Activated T-cell treated with anti-CD3 and anti-CD28 coated beads for 4 hours (primary cell): ENCODE results near the gene GLCCI1.

Source experiments
- DNase-seq: peaks from one replicate; pipeline ENCODE4 v3.0.0-alpha.2; 2020

The GLCCI1 gene

DNA sequence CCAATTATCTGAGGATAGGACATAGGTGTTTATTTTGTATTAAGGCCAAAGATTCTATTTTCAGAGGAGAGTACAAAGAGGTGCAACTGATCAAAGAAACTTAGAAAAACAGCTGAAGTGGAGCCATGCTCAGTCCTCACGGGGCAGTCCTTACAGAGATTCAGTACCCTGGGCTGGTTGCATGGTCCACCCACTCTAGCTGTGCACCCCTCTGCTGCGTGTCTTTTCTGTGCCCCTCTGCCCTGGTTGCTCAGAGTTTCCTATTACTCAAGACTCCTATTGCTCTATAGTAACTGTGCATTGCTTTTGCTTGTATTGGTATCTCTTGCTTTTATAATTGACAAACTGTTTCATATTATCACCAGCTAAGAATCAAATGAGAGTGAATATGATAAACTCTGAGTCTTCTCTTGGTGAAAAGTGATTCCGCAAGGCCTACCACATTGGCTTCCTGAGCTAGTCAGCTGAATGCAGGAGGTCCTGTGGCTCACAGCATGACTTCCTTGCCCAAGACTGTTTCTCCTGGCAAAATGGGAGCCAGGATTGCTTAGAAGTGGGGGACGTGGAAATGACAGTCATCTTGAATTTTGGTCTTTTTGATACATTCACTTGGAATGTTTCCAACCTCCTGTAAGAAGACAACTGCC is 137.0 kb downstream of the GLCCI1 start:
- no peak for DNase-seq

DNA sequence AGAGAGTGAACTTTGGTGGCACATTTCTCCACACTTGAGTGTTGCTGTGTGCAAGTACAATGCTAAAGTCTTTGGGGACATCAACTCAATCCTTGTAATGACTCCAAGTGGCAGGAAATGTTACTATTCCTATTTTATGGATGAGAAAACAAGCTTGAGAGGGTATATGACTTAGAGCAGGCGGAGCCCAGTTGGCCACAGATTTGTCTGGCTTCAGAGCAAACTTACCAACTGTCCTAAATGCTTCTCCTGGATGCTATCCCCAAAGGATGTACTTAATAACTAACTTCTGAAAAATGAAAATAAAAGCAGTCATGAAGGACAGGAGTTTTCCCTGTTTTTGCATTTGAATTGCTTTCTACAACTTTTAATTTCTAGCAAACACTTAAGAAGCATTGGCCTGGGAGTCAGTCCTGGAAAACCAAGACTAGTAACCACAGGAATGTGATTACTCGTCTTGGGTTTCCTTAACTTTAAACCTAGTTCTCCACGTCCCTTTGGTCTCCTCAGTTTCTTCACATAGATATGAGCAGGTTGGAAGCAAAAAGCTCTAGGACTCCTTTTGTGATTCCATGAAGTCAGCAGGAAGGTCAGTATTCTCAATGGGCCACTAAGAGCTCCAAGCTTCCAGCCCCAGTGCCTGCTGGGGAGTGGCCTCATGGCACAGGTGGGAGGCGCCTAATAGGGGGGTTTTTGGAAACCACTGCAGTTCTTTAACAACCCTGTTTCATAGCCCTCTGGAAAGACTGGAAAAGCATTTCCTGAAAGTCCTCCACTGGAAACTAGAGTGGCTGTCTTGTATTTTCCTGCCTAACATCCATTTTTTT is 140.8 kb downstream of the GLCCI1 start:
- DNase-seq = no peak

- DNase-seq = no peak
These were observed 142.8 kb downstream of the GLCCI1 start for GRCh38 chr7:8111282-8111960.

DNA sequence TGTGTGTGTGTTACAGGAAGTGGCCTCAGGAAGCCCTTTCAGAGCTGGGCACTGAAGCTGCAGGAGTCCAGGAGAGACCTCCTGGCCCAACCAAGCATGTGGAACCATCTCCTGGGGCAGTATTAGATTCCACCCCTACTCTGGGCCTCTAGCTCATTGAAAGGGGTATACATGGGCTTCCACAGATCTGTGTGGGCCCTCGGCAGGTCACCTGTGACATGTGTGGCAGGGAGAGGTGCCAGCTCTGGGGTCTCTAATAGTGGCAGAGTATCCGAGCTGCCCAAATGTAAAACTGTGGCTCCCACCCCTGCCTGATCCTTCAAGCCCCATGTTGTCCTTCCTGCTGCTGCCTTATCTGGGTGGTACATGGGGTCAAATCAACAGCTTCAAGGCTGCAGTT is 144.1 kb downstream of the GLCCI1 start:
- no peak for DNase-seq

- DNase-seq = no peak
These were observed 144.6 kb downstream of the GLCCI1 start for GRCh38 chr7:8113184-8113583.

DNA sequence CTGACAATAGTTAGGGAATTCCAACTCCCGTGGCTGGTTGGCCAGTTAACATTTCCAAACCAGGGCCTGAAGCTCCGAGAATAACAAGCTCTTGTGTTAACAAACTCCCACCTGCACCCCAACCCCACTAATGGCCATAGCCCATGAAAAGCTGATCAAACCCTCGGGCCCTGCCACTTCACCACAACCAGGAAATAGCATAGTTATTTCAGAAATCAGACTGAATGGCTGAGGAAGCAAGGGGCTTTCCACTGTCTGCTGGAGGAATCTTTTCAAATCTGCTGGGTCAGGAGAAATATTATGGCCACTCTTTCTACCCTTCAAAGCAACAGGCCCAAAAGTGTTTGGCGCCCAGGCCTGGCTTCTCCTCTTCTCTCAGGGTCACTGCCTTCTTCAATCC is 145.6 kb downstream of the GLCCI1 start:
- no peak for DNase-seq

GRCh38 chr7:8115547-8116402 is 147.2 kb downstream of the GLCCI1 start:
- no peak for DNase-seq

GRCh38 chr7:8117195-8117594 is 148.6 kb downstream of the GLCCI1 start:
- no peak for DNase-seq

GRCh38 chr7:8119262-8119661 is 150.7 kb downstream of the GLCCI1 start:
- no peak for DNase-seq

DNA sequence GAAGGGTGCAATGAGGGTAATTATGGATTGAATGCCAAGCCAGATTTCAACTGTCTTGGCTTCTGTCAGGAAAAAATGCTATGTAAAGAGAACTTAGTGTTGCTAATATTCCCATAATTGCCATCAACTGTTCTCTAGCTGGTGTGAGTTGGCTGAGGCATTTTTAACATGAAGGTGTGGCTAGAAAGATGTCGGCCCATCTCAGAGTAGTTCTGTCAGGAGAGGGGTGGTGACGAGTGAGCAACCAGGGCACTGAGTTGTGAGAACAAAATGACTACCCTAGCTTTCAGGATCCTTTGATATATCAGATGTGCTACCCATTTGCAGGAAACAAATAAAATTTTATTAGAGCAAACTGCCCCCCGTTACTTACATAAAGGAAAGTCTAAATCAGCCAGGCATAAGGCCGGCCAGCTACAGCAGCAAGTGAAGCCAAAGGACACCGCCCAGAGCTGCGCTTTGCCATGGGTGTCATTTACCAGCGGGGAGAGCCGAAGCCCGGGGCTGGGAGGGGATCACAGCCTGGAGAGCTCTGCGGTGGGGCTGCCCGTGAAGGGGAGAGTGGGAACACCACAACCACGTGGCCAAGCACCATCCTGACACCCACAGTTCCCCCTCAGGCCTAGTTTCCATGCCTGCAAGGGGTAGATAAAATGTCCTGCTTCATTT is 151.9 kb downstream of the GLCCI1 start:
- no peak for DNase-seq

DNA sequence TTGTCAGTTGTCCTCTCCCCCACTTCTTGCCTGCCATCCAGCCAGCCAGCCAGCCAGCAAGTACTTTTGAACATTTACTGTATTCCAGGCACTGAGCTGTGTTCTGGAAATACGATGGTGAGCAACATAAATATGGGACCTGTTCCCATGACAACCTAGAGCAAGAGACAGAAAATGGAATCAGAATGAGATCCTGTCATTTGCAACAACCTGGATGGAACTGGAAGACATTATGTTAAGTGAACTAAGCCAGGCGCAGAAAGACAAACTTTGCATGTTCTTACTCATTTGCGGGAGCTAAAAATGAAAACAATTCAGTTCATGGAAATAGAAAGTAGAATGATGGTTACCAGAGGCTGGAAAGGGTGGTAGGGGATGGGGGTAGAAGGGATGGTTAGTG is 152.6 kb downstream of the GLCCI1 start:
- DNase-seq = no peak

- peak; percentile 54 for DNase-seq
These were observed 157.3 kb downstream of the GLCCI1 start for GRCh38 chr7:8125680-8126444.

DNA sequence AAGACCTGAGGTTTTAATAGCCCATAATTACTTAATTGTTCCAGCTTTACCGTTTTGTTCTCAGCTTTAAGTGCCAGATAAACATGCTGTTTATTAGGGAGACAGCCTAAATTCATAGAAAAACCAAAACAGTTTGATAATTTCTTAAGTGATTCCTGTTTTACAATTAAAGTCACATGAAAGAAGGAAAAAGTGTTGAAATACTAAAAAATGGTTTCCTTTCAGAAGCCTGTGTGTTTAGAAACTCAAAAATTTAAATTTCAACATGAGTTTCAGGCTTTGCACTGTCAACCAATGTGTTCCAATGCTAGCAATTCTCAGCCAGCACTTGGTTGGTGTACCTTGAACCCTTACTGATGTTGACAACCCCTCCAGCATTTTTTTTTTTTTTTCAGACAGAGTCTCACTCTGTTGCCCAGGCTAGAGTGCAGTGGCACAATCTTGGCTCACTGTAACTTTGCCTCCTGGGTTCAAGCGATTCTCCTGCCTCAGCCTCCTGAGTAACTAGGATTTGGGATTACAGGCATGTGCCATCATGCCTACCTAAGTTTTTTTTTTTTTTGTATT is 158.1 kb downstream of the GLCCI1 start:
- DNase-seq = no peak

GRCh38 chr7:8128449-8129317 is 160.1 kb downstream of the GLCCI1 start:
- no peak for DNase-seq

GRCh38 chr7:8129318-8129659 is 160.7 kb downstream of the GLCCI1 start:
- no peak for DNase-seq

- no peak for DNase-seq
These were observed 162.1 kb downstream of the GLCCI1 start for GRCh38 chr7:8130663-8131062.

DNA sequence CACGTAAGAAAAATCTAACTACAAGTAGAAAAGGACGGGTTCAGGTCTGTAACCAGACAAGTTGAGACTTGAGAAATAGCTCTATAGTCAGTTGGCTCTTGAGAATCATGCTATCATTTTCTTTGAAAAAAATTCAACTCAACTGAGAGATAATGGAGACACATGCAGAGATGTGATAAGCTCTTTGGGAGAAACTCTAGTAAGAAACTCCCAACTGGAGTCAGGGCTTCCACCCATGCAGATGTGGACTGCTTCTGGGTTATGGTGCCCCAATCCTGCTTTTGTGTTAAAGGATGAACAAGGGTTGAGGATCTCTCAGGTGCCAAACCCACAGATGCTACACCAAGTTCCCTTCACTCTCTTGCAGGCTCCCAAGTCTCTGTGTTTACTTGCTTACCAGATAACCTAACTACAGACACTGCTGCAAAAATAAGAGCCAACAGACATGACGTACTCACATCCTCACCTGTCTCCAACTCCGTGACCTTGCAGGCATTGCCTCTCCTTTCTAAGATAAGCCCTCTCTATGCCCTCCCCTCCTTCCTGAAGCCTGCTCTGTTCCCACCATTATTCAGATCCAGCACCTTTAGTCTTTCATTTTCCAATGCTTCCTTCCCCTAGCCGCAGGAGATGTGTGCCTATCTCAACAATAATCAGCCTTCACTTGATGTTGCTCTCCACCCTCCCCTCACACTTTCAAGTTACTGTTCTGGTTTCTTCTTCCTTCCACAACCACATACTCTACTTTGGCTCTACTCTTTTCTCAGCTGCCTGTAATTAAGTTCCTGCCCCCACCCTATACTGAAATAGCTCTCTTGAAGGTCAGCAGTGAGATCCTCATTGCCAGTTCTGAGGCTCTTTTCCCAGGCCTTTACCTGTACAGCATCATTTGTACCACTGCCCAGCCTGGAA is 163.4 kb downstream of the GLCCI1 start:
- DNase-seq = no peak

GRCh38 chr7:8133188-8133848 is 164.7 kb downstream of the GLCCI1 start:
- DNase-seq = no peak
